WTC11 (cell line): ENCODE data around the gene GJB3. TPM values are rescaled to one million over a fixed set of nuclear protein-coding genes. Genes with fewer than 3 reads are reported as not detected.
A peak's percentile ranks its signal among the peaks of the same experiment; 100 is the strongest.

ENCODE experiments used
- ATAC-seq: fragments of 200-7000 bp; cut with Tn5 transposase; 2 replicates; pipeline ENCODE4 v1.10.0; 2021; ENCODE audit warnings: mild to moderate bottlenecking, moderate library complexity
- CTCF ChIA-PET: fragments of 300-600 bp; sonication (Branson Sonifier 250); formaldehyde crosslinking; loops from one replicate; lab custom pipeline; 2021; ENCODE audit warnings: antibody characterized with exemption; lab: Charles Lee
- POLR2A ChIA-PET: fragments of 350-600 bp; sonication (Branson Sonifier 250); formaldehyde crosslinking; loops from one replicate; lab custom pipeline; 2021; ENCODE audit warnings: antibody characterized with exemption; lab: Charles Lee
- DNase-seq: peaks from one replicate; pipeline ENCODE4 v3.0.0; 2021; ENCODE audit warnings: low spot score
- H3K27ac Mint-ChIP-seq: 2 replicates; pipeline ENCODE4 v1.8.0; 2021; ENCODE audit warnings: mixed read lengths
- H3K27me3 Mint-ChIP-seq: 2 replicates; pipeline ENCODE4 v1.8.0; 2021; ENCODE audit warnings: low read depth, mild to moderate bottlenecking, moderate library complexity, mixed read lengths
- H3K36me3 Mint-ChIP-seq: 2 replicates; pipeline ENCODE4 v1.8.0; 2021; ENCODE audit warnings: mixed read lengths
- H3K4me1 Mint-ChIP-seq: 2 replicates; pipeline ENCODE4 v1.8.0; 2022; ENCODE audit warnings: mixed read lengths
- H3K4me3 Mint-ChIP-seq: 2 replicates; pipeline ENCODE4 v1.8.0; 2021; ENCODE audit warnings: mild to moderate bottlenecking, moderate library complexity, mixed read lengths
- H3K9me3 Mint-ChIP-seq: 2 replicates; pipeline ENCODE4 v1.8.0; 2021; ENCODE audit warnings: mixed read lengths
- ATF1 ChIP-seq: sonication (generic); formaldehyde crosslinking; IDR thresholded peaks from 2 replicates; pipeline ENCODE4 v1.8.1; 2023; ENCODE audit warnings: mild to moderate bottlenecking, moderate library complexity, missing genetic modification reagents
- CREB1 ChIP-seq: sonication (generic); formaldehyde crosslinking; IDR thresholded peaks from 2 replicates; pipeline ENCODE4 v1.8.0; 2023; ENCODE audit warnings: mild to moderate bottlenecking, missing genetic modification reagents
- FOXK1 ChIP-seq: sonication (generic); formaldehyde crosslinking; IDR thresholded peaks from 2 replicates; pipeline ENCODE4 v1.8.0; 2022; ENCODE audit warnings: mild to moderate bottlenecking, moderate library complexity, missing genetic modification reagents
- FOXP4 ChIP-seq: sonication (generic); formaldehyde crosslinking; IDR thresholded peaks from 2 replicates; pipeline ENCODE4 v1.8.0; 2022; ENCODE audit warnings: mild to moderate bottlenecking, missing genetic modification reagents
- GRHL2 ChIP-seq: fragments of 250-450 bp; sonication (Bioruptor Pico); IDR thresholded peaks from 2 replicates; pipeline ENCODE4 v1.8.0; 2022; ENCODE audit warnings: mild to moderate bottlenecking, moderate library complexity; ENCODE audit not compliant: insufficient replicate concordance, severe bottlenecking
- HMGXB4 ChIP-seq: sonication (generic); formaldehyde crosslinking; IDR thresholded peaks from 2 replicates; pipeline ENCODE4 v1.8.1; 2023; ENCODE audit warnings: mild to moderate bottlenecking, moderate library complexity, missing genetic modification reagents
- JAZF1 ChIP-seq: fragments of 250-450 bp; sonication (Bioruptor Pico); IDR thresholded peaks from 2 replicates; pipeline ENCODE4 v1.9.0; 2021; ENCODE audit warnings: moderate library complexity, mild to moderate bottlenecking, inconsistent platforms
- MYBL2 ChIP-seq: sonication (generic); formaldehyde crosslinking; IDR thresholded peaks from 2 replicates; pipeline ENCODE4 v1.8.1; 2023; ENCODE audit warnings: mild to moderate bottlenecking, moderate library complexity, missing genetic modification reagents
- NFE2L1 ChIP-seq: sonication (generic); formaldehyde crosslinking; IDR thresholded peaks from 2 replicates; pipeline ENCODE4 v1.8.1; 2023; ENCODE audit warnings: missing genetic modification reagents
- NR1H2 ChIP-seq: sonication (generic); formaldehyde crosslinking; IDR thresholded peaks from 2 replicates; pipeline ENCODE4 v1.9.0; 2021; ENCODE audit warnings: mild to moderate bottlenecking, moderate library complexity, missing genetic modification reagents
- OVOL2 ChIP-seq: fragments of 250-450 bp; sonication (Bioruptor Pico); IDR thresholded peaks from 2 replicates; pipeline ENCODE4 v1.9.0; 2021; ENCODE audit warnings: mild to moderate bottlenecking, borderline replicate concordance
- PRDM15 ChIP-seq: sonication (generic); formaldehyde crosslinking; IDR thresholded peaks from 2 replicates; pipeline ENCODE4 v1.8.0; 2022; ENCODE audit warnings: missing genetic modification reagents
- RORB ChIP-seq: fragments of 250-450 bp; sonication (Bioruptor Pico); IDR thresholded peaks from 2 replicates; pipeline ENCODE4 v1.9.0; 2021; ENCODE audit warnings: mild to moderate bottlenecking
- SP1 ChIP-seq: sonication (generic); formaldehyde crosslinking; conservative IDR thresholded peaks from 2 replicates; pipeline ENCODE4 v1.8.1; 2022; ENCODE audit warnings: missing genetic modification reagents
- STAT6 ChIP-seq: sonication (generic); formaldehyde crosslinking; conservative IDR thresholded peaks from 2 replicates; pipeline ENCODE4 v1.8.1; 2023; ENCODE audit warnings: mild to moderate bottlenecking, low read depth, missing genetic modification reagents, moderate library complexity
- TP53 ChIP-seq: sonication (generic); formaldehyde crosslinking; IDR thresholded peaks from 2 replicates; pipeline ENCODE4 v1.8.1; 2023; ENCODE audit warnings: mild to moderate bottlenecking, missing genetic modification reagents
- ZNF121 ChIP-seq: sonication (generic); formaldehyde crosslinking; IDR thresholded peaks from 2 replicates; pipeline ENCODE4 v1.8.0; 2023; ENCODE audit warnings: missing genetic modification reagents
- ZNF138 ChIP-seq: sonication (generic); formaldehyde crosslinking; conservative IDR thresholded peaks from 2 replicates; pipeline ENCODE4 v1.8.1; 2022; ENCODE audit warnings: mild to moderate bottlenecking, moderate library complexity, missing genetic modification reagents
- ZNF219 ChIP-seq: sonication (generic); formaldehyde crosslinking; IDR thresholded peaks from 2 replicates; pipeline ENCODE4 v1.8.0; 2023; ENCODE audit warnings: missing genetic modification reagents, mild to moderate bottlenecking, borderline replicate concordance
- ZNF232 ChIP-seq: sonication (generic); formaldehyde crosslinking; IDR thresholded peaks from 2 replicates; pipeline ENCODE4 v1.8.0; 2022; ENCODE audit warnings: mild to moderate bottlenecking, missing genetic modification reagents
- ZNF263 ChIP-seq: sonication (generic); formaldehyde crosslinking; IDR thresholded peaks from 2 replicates; pipeline ENCODE4 v1.8.1; 2022; ENCODE audit warnings: low read depth, mild to moderate bottlenecking, moderate library complexity, missing genetic modification reagents
- ZNF281 ChIP-seq: sonication (generic); formaldehyde crosslinking; IDR thresholded peaks from 2 replicates; pipeline ENCODE4 v1.8.0; 2023; ENCODE audit warnings: mild to moderate bottlenecking, missing genetic modification reagents
- ZNF317 ChIP-seq: sonication (generic); formaldehyde crosslinking; IDR thresholded peaks from 2 replicates; pipeline ENCODE4 v1.8.1; 2023; ENCODE audit warnings: low read depth, mild to moderate bottlenecking, moderate library complexity, missing genetic modification reagents, borderline replicate concordance
- total RNA-seq: library from RNA; stranded (reverse); gene quantifications from 3 replicates; pipeline ENCODE4 v1.2.3, GENCODE V29; 2021

The GJB3 gene
- total RNA-seq, 1 experiment from 2014 or later, result 0.46 TPM

- TF ChIP-seq ZNF138 (CRISPR knock-in tag), result no peak
- no peak for TF ChIP-seq JAZF1 (CRISPR knock-in tag)
- TF ChIP-seq RORB (CRISPR knock-in tag), result no peak
- TF ChIP-seq FOXK1 (CRISPR knock-in tag), result no peak
- no peak for TF ChIP-seq ZNF281
- no peak for TF ChIP-seq HMGXB4
- no peak for TF ChIP-seq ATF1 (CRISPR knock-in tag)
These were observed 1.1 kb upstream of the GJB3 start (continued) for GRCh38 chr1:34779962-34780361.

- ChIA-PET CTCF (interaction anchor here (2.6 kb wide), 1 partner anchor 37 kb away, joined by 24 read pairs; no protein-coding TSS in a partner anchor), POLR2A (no interaction called here)
- ATAC-seq (no peak), DNase-seq (no peak)
- no peak overlapping the region for H3K27ac Mint-ChIP-seq
- no peaks in the 10 kb centered on the region for H3K9me3 Mint-ChIP-seq
- H3K4me1 Mint-ChIP-seq, result peaks cover 7% of the 10 kb centered on the region; the same call in 1 of the 2 replicates
- H3K27me3 Mint-ChIP-seq, result peaks cover 57% of the 10 kb centered on the region
- no peak for TF ChIP-seq STAT6 (CRISPR knock-in tag)
- TF ChIP-seq FOXP4 (CRISPR knock-in tag), result no peak
- no peak for TF ChIP-seq MYBL2
- no peak for TF ChIP-seq CREB1
- no peak for TF ChIP-seq HMGXB4
- no peak for TF ChIP-seq GRHL2 (CRISPR knock-in tag)
- TF ChIP-seq NFE2L1 (CRISPR knock-in tag), result no peak
- TF ChIP-seq ZNF263, result no peak
- TF ChIP-seq ZNF232 (CRISPR knock-in tag), result no peak
- TF ChIP-seq SP1 (CRISPR knock-in tag), result no peak
- no peak for TF ChIP-seq ZNF317 (CRISPR knock-in tag)
- no peak for TF ChIP-seq NR1H2 (CRISPR knock-in tag)
- no peak for TF ChIP-seq PRDM15 (CRISPR knock-in tag)
- TF ChIP-seq TP53 (CRISPR knock-in tag), result no peak
- TF ChIP-seq ZNF121 (CRISPR knock-in tag), result no peak
- TF ChIP-seq OVOL2 (CRISPR knock-in tag), result no peak
- TF ChIP-seq JAZF1 (CRISPR knock-in tag), result no peak
- no peak for TF ChIP-seq ZNF219 (CRISPR knock-in tag)
- TF ChIP-seq ZNF138 (CRISPR knock-in tag), result no peak
- H3K4me3 Mint-ChIP-seq, result peak overlapping the region; percentile 61
- no peaks in the 10 kb centered on the region for H3K36me3 Mint-ChIP-seq
These were observed 486 bp upstream of the GJB3 start for GRCh38 chr1:34780528-34780927.
